HepG2 (cell line): ENCODE results near the gene CASZ1. TPM values are rescaled to one million over a fixed set of nuclear protein-coding genes. Genes with fewer than 3 reads are reported as not detected.

Experiments used
- CAMTA2 ChIP-seq: sonication (generic); formaldehyde crosslinking; IDR thresholded peaks from 2 replicates; pipeline ENCODE4 v1.4.0; 2020; ENCODE audit warnings: mild to moderate bottlenecking, missing genetic modification reagents, borderline replicate concordance
- E2F1 ChIP-seq: sonication (generic); formaldehyde crosslinking; IDR thresholded peaks from 2 replicates; pipeline ENCODE4 v1.5.0; 2020; ENCODE audit warnings: missing genetic modification reagents
- FOXM1 ChIP-seq: sonication (generic); formaldehyde crosslinking; IDR thresholded peaks from 2 replicates; pipeline ENCODE4 v1.5.0; 2020; ENCODE audit warnings: missing genetic modification reagents
- HNF4G ChIP-seq, 2 experiments: sonication (generic) in 1 of 2; formaldehyde crosslinking in 1 of 2; IDR thresholded peaks; 2 replicates each; pipeline versions ENCODE4 v1.4.0 to v1.6.1; 2011 to 2020; ENCODE audit warnings: borderline replicate concordance in 2 of 2, low read depth in 2 of 2, mild to moderate bottlenecking in 2 of 2, low read length in 1 of 2, missing genetic modification reagents in 1 of 2, moderate library complexity in 1 of 2
- HOXD1 ChIP-seq: sonication (generic); formaldehyde crosslinking; IDR thresholded peaks from 2 replicates; pipeline ENCODE4 v1.5.0; 2020; ENCODE audit warnings: missing genetic modification reagents
- MXD3 ChIP-seq: IDR thresholded peaks from 2 replicates; pipeline ENCODE4 v1.6.1; 2016; ENCODE audit warnings: mild to moderate bottlenecking, missing biosample characterization, missing genetic modification reagents
- NAIF1 ChIP-seq: sonication (generic); formaldehyde crosslinking; IDR thresholded peaks from 2 replicates; pipeline ENCODE4 v1.5.0; 2020; ENCODE audit warnings: mild to moderate bottlenecking, missing genetic modification reagents, borderline replicate concordance
- PHF20 ChIP-seq: sonication (generic); formaldehyde crosslinking; IDR thresholded peaks from 2 replicates; pipeline ENCODE4 v1.5.0; 2020; ENCODE audit warnings: mild to moderate bottlenecking, missing genetic modification reagents
- SMYD3 ChIP-seq: sonication (generic); formaldehyde crosslinking; IDR thresholded peaks from 2 replicates; pipeline ENCODE4 v1.8.1; 2023; ENCODE audit warnings: mild to moderate bottlenecking, missing genetic modification reagents
- ZNF224 ChIP-seq: sonication (generic); formaldehyde crosslinking; IDR thresholded peaks from 2 replicates; pipeline ENCODE4 v1.5.0; 2020; ENCODE audit warnings: mild to moderate bottlenecking, missing genetic modification reagents
- ZNF292 ChIP-seq: sonication (generic); formaldehyde crosslinking; IDR thresholded peaks from 2 replicates; pipeline ENCODE4 v1.8.1; 2022; ENCODE audit warnings: mild to moderate bottlenecking, low read depth, missing genetic modification reagents, borderline replicate concordance
- ZNF296 ChIP-seq: sonication (generic); formaldehyde crosslinking; conservative IDR thresholded peaks from 2 replicates; pipeline ENCODE4 v1.5.0; 2020; ENCODE audit warnings: mild to moderate bottlenecking, missing genetic modification reagents
- ZSCAN31 ChIP-seq: sonication (generic); formaldehyde crosslinking; IDR thresholded peaks from 2 replicates; pipeline ENCODE4 v1.5.0; 2020; ENCODE audit warnings: low read depth, mild to moderate bottlenecking, missing genetic modification reagents
- polyA plus RNA-seq, 8 experiments: library from polyadenylated mRNA; depleted of rRNA in 3 of 8; stranded (reverse) in 7 of 8; unstranded in 1 of 8; fragments of >200 nt; fragmentation: Illumina TruSeq in 4 of 8; extraction: Trizol in 4 of 8; gene quantifications; 2 replicates each; pipeline versions ENCODE4 v1.2.1 to v1.2.3, GENCODE V29; 2011 to 2016; ENCODE audit warnings: low read depth in 4 of 8, missing spikeins in 1 of 8, mixed read lengths in 1 of 8; ENCODE audit not compliant: insufficient read depth in 1 of 8
- total RNA-seq, 5 experiments: library from RNA; depleted of rRNA; stranded (reverse); fragments of >200 nt; fragmentation: Illumina TruSeq; extraction: Trizol; gene quantifications; 2 replicates each; pipeline ENCODE4 v1.2.3, GENCODE V29; 2016; ENCODE audit warnings: low read depth in 1 of 5
- TF ChIP-seq, protein P1 (sequence below): sonication (generic); formaldehyde crosslinking; IDR thresholded peaks from 2 replicates; pipeline ENCODE4 v1.4.0; 2020; ENCODE audit warnings: missing genetic modification reagents; ENCODE audit errors: not compliant biosample characterization
- TF ChIP-seq, protein P2 (sequence below): sonication (generic); formaldehyde crosslinking; IDR thresholded peaks from 2 replicates; pipeline ENCODE4 v1.4.0; 2020; ENCODE audit warnings: missing genetic modification reagents, borderline replicate concordance
- TF ChIP-seq, protein P3 (sequence below): sonication (generic); formaldehyde crosslinking; IDR thresholded peaks from 2 replicates; pipeline ENCODE4 v1.4.0; 2020; ENCODE audit warnings: missing genetic modification reagents, borderline replicate concordance
- TF ChIP-seq, protein P4 (sequence below): sonication (generic); formaldehyde crosslinking; IDR thresholded peaks from 2 replicates; pipeline ENCODE4 v1.4.0; 2020; ENCODE audit warnings: low read depth, mild to moderate bottlenecking, missing genetic modification reagents
- TF ChIP-seq, protein P5 (sequence below): sonication (generic); formaldehyde crosslinking; IDR thresholded peaks from 2 replicates; pipeline ENCODE4 v1.4.0; 2020; ENCODE audit warnings: mild to moderate bottlenecking, missing genetic modification reagents, borderline replicate concordance

CASZ1 gene
- total and polyA plus RNA-seq, 2 of the 13 experiments (the other 11 are each of a cell fraction or from before 2014, with no cell fraction given): 1.9 to 3.7 TPM

DNA sequence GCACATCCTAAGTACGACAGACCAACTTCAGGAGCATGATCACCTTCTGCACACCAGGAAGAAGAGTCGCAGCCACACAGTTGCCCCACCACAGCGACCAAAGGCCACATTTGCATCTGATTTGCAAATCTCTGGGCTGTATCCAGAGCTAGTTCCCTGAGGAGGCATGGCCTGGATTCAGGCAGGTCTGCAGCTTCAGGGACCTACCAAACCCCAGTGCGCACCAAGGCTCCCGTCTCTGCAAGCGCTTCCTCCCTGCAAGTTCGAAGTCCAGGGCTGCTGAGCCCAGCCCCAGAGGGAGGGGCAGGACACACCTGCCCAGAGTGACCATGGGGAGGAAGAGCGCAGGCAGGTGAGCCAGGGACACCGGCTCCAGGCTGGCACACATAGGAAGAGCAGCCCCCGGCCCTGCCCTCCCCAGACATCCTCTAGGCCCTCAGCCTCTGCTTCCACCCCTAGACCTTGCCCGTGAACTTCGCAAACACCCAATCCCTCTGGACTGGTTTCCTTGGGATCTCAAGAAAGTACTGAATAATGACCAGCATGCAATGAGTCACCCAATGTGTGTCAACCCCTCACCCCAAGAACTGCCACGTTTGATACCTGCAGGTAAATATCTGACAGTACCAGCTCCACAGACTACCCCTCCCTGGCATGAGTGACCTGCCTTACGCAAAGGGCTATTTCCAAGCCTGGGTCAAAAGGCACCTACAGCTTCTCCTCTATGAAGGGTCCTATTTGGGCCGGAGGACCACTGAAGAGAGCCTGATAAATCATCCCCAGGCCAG is 36.8 kb downstream of the CASZ1 start (continued):
- TF ChIP-seq, protein P1, sequence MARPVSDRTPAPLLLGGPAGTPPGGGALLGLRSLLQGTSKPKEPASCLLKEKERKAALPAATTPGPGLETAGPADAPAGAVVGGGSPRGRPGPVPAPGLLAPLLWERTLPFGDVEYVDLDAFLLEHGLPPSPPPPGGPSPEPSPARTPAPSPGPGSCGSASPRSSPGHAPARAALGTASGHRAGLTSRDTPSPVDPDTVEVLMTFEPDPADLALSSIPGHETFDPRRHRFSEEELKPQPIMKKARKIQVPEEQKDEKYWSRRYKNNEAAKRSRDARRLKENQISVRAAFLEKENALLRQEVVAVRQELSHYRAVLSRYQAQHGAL (CRISPR knock-in tag): no peak
- TF ChIP-seq ZNF292 (peak; percentile 36; the same call in 1 of the 2 replicates), FOXM1 (no peak), PHF20 (CRISPR knock-in tag) (no peak), SMYD3 (CRISPR knock-in tag) (no peak), MXD3 (CRISPR knock-in tag) (no peak), HOXD1 (no peak), E2F1 (CRISPR knock-in tag) (no peak), ZNF224 (CRISPR knock-in tag) (no peak), HNF4G (IDR thresholded peaks at IDR 0.05; ENCODE audit: borderline replicate concordance, low read depth, low read length) (peak; percentile 62; the same call in 1 of the 2 replicates), HNF4G (CRISPR knock-in tag; IDR thresholded peaks at IDR 0.05; ENCODE audit: borderline replicate concordance, low read depth) (no peak; the same call in 1 of the 2 replicates), CAMTA2 (CRISPR knock-in tag) (no peak), NAIF1 (CRISPR knock-in tag) (no peak), ZSCAN31 (no peak), ZNF296 (CRISPR knock-in tag) (no peak)
- TF ChIP-seq, protein P2, sequence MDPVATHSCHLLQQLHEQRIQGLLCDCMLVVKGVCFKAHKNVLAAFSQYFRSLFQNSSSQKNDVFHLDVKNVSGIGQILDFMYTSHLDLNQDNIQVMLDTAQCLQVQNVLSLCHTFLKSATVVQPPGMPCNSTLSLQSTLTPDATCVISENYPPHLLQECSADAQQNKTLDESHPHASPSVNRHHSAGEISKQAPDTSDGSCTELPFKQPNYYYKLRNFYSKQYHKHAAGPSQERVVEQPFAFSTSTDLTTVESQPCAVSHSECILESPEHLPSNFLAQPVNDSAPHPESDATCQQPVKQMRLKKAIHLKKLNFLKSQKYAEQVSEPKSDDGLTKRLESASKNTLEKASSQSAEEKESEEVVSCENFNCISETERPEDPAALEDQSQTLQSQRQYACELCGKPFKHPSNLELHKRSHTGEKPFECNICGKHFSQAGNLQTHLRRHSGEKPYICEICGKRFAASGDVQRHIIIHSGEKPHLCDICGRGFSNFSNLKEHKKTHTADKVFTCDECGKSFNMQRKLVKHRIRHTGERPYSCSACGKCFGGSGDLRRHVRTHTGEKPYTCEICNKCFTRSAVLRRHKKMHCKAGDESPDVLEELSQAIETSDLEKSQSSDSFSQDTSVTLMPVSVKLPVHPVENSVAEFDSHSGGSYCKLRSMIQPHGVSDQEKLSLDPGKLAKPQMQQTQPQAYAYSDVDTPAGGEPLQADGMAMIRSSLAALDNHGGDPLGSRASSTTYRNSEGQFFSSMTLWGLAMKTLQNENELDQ: no peak
- TF ChIP-seq, protein P3, sequence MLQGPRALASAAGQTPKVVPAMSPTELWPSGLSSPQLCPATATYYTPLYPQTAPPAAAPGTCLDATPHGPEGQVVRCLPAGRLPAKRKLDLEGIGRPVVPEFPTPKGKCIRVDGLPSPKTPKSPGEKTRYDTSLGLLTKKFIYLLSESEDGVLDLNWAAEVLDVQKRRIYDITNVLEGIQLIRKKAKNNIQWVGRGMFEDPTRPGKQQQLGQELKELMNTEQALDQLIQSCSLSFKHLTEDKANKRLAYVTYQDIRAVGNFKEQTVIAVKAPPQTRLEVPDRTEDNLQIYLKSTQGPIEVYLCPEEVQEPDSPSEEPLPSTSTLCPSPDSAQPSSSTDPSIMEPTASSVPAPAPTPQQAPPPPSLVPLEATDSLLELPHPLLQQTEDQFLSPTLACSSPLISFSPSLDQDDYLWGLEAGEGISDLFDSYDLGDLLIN (CRISPR knock-in tag): no peak
- TF ChIP-seq, protein P4, sequence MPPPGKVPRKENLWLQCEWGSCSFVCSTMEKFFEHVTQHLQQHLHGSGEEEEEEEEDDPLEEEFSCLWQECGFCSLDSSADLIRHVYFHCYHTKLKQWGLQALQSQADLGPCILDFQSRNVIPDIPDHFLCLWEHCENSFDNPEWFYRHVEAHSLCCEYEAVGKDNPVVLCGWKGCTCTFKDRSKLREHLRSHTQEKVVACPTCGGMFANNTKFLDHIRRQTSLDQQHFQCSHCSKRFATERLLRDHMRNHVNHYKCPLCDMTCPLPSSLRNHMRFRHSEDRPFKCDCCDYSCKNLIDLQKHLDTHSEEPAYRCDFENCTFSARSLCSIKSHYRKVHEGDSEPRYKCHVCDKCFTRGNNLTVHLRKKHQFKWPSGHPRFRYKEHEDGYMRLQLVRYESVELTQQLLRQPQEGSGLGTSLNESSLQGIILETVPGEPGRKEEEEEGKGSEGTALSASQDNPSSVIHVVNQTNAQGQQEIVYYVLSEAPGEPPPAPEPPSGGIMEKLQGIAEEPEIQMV (CRISPR knock-in tag): no peak
- TF ChIP-seq, protein P5, sequence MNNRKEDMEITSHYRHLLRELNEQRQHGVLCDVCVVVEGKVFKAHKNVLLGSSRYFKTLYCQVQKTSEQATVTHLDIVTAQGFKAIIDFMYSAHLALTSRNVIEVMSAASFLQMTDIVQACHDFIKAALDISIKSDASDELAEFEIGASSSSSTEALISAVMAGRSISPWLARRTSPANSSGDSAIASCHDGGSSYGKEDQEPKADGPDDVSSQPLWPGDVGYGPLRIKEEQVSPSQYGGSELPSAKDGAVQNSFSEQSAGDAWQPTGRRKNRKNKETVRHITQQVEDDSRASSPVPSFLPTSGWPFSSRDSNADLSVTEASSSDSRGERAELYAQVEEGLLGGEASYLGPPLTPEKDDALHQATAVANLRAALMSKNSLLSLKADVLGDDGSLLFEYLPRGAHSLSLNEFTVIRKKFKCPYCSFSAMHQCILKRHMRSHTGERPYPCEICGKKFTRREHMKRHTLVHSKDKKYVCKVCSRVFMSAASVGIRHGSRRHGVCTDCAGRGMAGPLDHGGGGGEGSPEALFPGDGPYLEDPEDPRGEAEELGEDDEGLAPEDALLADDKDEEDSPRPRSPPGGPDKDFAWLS: no peak
